AG09309 (cell line): ENCODE results near the gene PPP6R2.

ENCODE experiments used
- DNase-seq: peaks from one replicate; pipeline ENCODE4 v3.0.0-alpha.2; 2010; ENCODE audit warnings: low read depth
- H3K4me3 ChIP-seq: 2 replicates; pipeline ENCODE4 v1.5.1; 2011; ENCODE audit warnings: mild to moderate bottlenecking, low read depth, low read length, moderate library complexity; ENCODE audit not compliant: control insufficient read depth
- TF ChIP-seq, protein P1 (sequence below): IDR thresholded peaks from 2 replicates; pipeline ENCODE4 v1.5.1; 2011; ENCODE audit warnings: mild to moderate bottlenecking, low read depth, low read length, inconsistent platforms; ENCODE audit not compliant: insufficient read depth, control insufficient read depth; ENCODE audit errors: missing control alignments

Gene PPP6R2

DNA sequence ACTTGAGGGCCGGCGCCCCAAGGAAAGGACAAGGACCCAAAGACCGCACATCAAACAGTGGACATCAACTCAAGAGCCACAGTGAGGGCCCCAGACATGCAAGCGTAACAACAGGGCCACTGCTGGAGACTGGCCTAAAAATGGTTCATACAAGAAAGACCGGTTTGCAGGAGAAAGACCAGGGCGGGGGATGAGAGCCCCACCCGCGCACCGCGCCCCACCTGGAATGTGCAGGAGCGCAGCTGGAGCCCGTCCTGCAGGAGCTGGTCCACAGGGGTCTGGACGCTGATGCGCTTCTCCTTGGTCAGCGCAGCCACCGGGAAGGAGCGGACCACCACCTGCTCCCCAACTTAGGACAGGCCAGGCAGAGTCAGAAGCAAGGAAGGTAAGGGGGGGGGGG is 117.8 kb downstream of the PPP6R2 start:
- DNase-seq, result no peak
- TF ChIP-seq, protein P1, sequence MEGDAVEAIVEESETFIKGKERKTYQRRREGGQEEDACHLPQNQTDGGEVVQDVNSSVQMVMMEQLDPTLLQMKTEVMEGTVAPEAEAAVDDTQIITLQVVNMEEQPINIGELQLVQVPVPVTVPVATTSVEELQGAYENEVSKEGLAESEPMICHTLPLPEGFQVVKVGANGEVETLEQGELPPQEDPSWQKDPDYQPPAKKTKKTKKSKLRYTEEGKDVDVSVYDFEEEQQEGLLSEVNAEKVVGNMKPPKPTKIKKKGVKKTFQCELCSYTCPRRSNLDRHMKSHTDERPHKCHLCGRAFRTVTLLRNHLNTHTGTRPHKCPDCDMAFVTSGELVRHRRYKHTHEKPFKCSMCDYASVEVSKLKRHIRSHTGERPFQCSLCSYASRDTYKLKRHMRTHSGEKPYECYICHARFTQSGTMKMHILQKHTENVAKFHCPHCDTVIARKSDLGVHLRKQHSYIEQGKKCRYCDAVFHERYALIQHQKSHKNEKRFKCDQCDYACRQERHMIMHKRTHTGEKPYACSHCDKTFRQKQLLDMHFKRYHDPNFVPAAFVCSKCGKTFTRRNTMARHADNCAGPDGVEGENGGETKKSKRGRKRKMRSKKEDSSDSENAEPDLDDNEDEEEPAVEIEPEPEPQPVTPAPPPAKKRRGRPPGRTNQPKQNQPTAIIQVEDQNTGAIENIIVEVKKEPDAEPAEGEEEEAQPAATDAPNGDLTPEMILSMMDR, result no peak
- H3K4me3 ChIP-seq, result no peak overlapping the region

DNA sequence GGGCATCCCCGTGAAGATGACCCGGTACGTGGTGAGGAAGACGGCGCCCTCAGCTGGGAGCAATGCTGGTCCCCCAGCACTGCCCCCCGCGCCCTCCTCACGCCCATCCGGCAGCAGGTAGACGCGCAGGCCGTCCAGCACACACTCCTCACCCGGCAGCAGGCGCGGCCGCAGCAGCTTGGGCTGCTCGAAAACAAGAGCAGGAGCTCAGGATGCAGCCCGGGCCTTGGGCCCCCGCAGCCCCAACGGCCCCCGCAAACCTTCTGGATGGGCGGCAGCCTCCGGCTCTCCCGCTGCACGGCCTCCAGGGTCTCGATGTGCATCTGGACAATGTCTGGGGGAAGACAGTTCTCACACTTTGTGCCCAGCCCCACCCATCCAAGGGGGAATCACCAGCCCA is 118.4 kb downstream of the PPP6R2 start:
- no peak for DNase-seq
- TF ChIP-seq, protein P1, result no peak
- no peak overlapping the region for H3K4me3 ChIP-seq

DNA sequence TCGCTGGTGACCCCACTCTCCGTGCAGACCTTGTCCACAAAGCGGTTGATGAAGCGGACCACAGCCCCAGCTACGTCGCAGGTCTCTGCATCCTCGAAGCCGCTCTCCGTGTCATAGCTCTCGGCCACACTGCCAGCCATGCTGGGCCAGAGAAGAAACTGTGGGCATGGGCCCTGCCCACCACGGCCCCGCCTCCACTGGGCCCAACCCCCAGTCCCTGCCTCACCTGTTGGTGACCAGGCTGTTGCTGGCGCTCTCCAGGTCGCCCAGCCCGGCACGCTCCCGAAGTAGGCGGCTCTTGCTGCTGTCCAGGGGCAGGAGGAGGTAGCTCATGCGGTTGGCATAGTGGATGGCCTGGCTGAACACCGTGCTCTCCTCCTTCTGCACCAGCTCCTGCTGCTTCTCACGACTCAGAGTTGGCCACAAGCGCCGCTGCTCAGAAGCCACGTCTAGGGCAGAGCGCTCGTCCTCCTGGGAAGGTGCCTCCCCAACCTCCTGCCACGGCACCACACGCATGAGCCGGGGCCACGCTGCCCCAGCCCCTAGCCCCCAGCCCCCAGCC is 118.9 kb downstream of the PPP6R2 start:
- TF ChIP-seq, protein P1, result no peak
- no peak overlapping the region for H3K4me3 ChIP-seq
- DNase-seq, result no peak

DNA sequence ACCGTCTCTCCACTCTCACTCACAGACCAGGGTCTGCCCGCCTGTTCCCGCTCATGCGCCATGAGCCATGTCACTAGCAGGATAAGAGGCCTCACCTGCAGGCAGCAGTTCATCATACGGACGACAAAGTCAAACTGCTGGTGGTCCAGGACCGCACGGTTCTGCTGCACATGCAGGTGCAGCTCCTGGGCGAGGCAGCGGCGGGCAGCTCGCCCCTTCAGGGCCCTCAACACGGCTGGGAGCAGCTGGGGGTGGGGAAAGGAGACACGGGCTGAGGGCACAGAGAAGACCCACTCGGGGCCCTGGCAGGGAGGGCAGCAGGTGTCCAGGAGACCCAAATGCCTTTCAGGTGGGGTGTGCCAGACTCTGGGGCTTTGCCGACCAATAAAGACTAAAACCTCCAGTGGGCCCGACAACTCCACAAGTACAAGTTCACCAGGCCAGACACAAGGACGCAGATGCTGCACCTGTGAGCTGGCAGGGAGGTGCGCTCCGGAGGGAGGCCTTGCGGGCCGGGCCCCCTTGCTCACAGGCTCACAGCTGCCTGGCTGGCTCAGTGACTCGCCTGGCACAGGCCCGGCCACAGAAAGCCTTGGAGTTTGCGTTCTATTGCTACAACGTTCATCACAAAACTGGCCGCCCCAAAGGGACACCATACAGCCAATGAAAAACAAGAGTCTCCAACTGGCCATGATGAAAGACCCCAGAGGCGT is 120.2 kb downstream of the PPP6R2 start:
- H3K4me3 ChIP-seq, result no peak overlapping the region
- TF ChIP-seq, protein P1, result no peak
- no peak for DNase-seq

DNA sequence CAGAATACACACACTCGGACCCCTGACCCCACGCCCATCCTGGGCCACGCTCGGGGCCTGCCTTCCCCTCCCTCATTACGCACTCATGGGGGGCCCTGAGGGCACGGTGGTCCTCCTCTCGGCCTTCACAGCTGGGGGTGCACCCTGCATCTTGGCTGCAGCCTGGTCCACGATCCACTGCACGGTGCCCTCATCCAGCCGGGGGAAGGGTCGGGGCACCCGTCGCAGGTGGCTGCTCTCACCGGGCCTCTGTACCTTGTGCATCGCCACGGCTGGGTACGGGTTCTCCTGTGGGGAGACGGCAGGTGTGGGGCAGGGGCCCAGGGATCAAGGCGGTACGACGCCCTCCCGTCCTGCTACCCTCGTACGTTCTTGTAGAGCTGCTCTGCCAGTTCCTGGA is 121.3 kb downstream of the PPP6R2 start:
- TF ChIP-seq, protein P1, result no peak
- H3K4me3 ChIP-seq, result no peak overlapping the region
- DNase-seq, result no peak

DNA sequence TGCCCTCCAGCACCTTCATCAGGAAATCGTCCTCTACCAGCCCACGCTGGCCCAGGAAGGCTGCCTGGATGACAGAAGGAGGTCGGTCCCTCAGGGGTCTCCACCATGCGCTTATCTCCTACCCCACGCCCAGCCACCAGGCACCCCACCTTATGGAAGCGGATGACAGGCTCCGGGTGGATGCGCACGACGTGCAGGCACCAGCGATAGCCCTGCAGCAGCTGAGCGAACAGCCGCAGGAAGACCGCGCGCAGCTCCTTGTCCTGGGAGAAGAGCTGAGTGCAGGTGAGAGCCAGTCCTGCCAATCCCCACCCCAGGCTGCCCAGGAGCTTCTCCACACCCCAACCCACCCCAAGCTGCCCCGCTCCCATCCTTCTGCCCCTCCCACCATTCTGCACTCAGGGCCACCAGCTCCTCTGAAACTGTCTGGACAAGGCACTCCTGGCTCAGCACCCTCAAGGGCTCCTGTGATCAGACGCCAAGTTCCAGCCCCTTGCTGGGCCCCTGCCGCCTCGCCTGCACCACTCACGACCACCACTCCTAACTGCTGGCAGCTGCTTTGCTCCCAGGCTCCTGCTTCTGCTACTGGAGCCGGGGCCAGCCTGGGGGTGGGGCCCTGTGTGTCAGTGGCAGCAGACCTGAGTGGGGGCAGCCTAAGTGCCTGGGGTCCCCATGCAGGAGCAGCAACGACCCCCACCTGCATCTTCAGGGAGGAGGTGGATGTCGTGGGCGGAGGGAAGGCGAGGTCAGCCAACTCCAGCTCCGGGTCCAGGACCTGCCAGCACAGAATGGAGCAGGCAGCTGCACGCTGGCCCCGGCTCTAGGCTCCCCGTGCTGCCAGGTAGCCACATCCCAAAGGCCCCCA is 122.2 kb downstream of the PPP6R2 start:
- TF ChIP-seq, protein P1, result no peak
- no peak overlapping the region for H3K4me3 ChIP-seq
- no peak for DNase-seq
